ENCODE results near the gene INSR.

DNA sequence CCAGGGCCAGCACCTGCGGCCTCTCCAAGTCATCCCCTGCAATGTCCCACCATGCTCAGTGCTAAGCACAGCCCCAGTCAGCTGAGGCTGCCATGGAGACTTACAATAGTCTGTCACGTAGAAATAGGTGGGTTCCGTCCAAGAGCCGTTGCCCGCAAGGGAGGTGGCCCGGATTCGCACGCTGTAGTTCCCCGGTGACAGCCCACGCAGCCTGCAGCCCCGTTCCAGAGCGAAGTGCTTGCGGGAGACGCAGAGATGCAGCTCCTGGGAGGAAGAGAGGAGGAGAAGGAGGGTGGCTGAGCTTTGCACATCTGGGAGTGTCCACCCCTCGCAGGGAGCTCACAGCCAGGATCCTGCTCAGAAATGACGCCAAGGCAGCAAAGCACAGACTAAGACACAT lies 162.2 kb downstream of the INSR start:
- TF ChIP-seq POLR2A (IDR thresholded peaks at IDR 0.05; ENCODE audit: low read depth, low read length), result no peak
- TF ChIP-seq YY1 (IDR thresholded peaks at IDR 0.05; ENCODE audit: low read depth, low read length), result no peak
- no peak for TF ChIP-seq EP300 (IDR thresholded peaks at IDR 0.05; ENCODE audit: borderline replicate concordance in 1 of 2, control insufficient read depth in 1 of 2, low read depth in 2 of 2, low read length in 2 of 2)
- TF ChIP-seq ZBTB33 (IDR thresholded peaks at IDR 0.05), result no peak
- TF ChIP-seq CTCF (IDR thresholded peaks at IDR 0.05 in 2 of 3, conservative IDR thresholded peaks at IDR 0.05 in 1 of 3; ENCODE audit: control insufficient read depth in 2 of 3, extremely low read depth in 1 of 3, insufficient read depth in 1 of 3, low read depth in 3 of 3, low read length in 3 of 3), result no peak
- no peak for TF ChIP-seq ZNF274 (IDR thresholded peaks at IDR 0.05; ENCODE audit: insufficient read depth, insufficient read length)
- TF ChIP-seq MAX (IDR thresholded peaks at IDR 0.05; ENCODE audit: low read depth, low read length), result no peak
- no peak for TF ChIP-seq TCF7 (IDR thresholded peaks at IDR 0.05; ENCODE audit: borderline replicate concordance)
- TF ChIP-seq, protein P1, sequence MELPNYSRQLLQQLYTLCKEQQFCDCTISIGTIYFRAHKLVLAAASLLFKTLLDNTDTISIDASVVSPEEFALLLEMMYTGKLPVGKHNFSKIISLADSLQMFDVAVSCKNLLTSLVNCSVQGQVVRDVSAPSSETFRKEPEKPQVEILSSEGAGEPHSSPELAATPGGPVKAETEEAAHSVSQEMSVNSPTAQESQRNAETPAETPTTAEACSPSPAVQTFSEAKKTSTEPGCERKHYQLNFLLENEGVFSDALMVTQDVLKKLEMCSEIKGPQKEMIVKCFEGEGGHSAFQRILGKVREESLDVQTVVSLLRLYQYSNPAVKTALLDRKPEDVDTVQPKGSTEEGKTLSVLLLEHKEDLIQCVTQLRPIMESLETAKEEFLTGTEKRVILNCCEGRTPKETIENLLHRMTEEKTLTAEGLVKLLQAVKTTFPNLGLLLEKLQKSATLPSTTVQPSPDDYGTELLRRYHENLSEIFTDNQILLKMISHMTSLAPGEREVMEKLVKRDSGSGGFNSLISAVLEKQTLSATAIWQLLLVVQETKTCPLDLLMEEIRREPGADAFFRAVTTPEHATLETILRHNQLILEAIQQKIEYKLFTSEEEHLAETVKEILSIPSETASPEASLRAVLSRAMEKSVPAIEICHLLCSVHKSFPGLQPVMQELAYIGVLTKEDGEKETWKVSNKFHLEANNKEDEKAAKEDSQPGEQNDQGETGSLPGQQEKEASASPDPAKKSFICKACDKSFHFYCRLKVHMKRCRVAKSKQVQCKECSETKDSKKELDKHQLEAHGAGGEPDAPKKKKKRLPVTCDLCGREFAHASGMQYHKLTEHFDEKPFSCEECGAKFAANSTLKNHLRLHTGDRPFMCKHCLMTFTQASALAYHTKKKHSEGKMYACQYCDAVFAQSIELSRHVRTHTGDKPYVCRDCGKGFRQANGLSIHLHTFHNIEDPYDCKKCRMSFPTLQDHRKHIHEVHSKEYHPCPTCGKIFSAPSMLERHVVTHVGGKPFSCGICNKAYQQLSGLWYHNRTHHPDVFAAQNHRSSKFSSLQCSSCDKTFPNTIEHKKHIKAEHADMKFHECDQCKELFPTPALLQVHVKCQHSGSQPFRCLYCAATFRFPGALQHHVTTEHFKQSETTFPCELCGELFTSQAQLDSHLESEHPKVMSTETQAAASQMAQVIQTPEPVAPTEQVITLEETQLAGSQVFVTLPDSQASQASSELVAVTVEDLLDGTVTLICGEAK (IDR thresholded peaks at IDR 0.05; ENCODE audit: borderline replicate concordance), result no peak
- TF ChIP-seq RCOR1 (conservative IDR thresholded peaks at IDR 0.05; ENCODE audit: low read depth, low read length), result no peak
- no peak for TF ChIP-seq EED (IDR thresholded peaks at IDR 0.05; ENCODE audit: low read depth)

Measured in GM12878 (cell line).